Measurements from ENCODE around the gene LILRA2.
"Not testable (repeated sequence)": the region's sequence is repeated elsewhere in the genome, so short reads cannot be mapped to it uniquely, and the experiment has no call there.

The LILRA2 gene

DNA sequence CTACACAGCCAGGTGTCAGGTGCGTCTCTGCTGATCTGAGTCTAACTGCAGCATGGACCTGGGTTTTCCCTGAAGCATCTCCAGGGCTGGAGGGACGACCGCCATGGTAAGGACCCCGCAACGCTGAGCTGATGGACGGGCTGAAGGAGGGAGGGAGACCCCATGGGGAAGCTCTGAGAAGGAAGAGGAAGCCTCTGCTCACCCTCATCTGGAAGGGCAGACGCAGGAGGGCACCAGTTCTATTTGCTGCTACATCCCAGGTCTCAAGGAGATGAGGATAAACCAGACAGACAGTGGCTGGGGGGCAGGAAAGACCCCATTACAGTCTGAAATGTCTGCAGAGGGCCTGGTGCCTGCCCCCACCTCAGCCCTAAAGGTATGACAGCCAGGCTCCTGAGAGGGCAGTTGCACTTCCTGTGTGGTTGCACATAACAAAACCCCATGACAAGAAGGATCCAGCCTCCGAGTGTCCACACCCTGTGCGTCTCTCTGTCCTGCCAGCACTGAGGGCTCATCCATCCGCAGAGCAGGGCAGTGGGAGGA, at the start of gene LILRA2:
Gene LILRA2, plus strand, starts transcription at position 461 of the 543 bp plus-strand sequence. CDS start 89 bp downstream, outside the sequence.
- no peak for DNase-seq (ENCODE audit: low read depth in 2 of 2)

DNA sequence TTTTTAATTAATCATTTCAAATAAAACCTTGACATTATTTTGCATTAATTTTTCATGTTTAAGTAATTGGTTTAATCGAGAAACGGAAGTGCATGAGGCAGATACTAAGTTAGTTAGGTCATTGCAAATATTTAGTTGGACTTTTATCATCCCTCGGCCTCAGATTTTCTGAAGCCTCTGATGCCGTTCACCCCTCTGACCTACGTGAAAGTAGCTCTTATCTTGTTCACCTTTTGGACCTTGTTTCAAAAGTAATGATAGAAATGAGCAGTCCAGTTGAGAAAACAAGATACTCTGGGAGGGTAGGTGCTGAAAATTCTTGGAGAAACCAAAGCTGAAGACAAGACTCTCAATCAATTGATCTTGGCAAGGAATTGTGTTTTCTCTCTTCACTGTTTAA, 48.0 kb upstream of the LILRA2 start:
- DNase-seq (ENCODE audit: low read depth in 2 of 2), result no peak

DNA sequence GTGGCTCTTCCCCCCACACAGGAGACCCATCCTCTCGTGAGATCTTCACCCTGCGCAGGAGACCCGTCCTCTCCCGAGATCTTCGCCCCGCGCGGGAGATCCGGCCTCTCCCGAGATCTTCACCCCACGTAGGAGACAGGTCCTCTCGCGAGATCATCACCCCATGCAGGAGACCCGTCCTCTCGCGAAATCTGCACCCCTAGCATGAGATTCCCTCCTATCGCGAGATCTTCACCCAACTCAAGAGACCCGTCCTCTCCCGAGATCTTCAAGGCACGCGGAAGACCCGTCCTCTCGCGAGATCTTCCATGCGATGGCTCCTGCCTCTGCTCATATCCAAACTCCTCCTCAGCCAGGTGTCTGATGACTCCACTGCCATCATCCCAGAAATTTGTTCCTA, 46.6 kb upstream of the LILRA2 start:
- no peak for DNase-seq (ENCODE audit: low read depth in 2 of 2)

DNA sequence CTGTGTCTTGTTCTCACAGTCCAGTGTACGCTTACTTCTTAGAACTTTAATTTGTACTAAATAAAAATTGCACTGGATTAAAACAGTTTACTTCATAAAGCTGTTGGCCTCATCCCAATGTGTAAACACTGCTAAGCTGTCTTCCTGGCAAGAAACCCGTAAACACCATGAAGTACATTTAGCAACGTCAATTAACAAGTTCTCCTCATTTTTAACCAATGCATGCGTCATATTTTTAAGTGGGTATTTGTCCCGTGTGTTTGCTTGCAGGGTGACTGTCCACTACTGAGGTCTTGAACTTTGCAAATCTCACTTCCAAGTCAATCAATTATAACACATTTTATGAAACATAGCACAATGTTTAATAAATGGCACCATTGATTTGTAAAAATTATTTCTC, 42.7 kb upstream of the LILRA2 start:
- no peak for DNase-seq (ENCODE audit: low read depth in 2 of 2)

DNA sequence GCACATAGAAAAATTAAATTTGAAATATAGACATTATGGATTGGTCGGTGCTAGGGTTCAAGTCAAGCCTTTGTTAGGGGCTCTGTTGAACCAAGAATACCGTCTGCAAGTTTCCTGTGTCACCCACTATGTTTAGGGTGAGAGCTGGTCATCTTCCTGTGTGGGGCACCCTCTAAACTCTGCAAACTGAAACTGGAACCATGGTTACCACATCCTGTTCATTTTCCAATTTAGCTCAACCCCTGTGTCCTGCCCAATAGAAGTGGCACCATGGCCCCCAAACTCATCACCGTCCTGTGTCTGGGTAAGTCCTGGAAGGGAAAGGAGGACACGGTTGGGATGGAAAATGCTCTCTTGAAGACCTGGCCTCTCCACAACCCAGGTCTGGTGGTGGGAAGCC, 41.1 kb upstream of the LILRA2 start:
- no peak for DNase-seq (ENCODE audit: low read depth in 2 of 2)

DNA sequence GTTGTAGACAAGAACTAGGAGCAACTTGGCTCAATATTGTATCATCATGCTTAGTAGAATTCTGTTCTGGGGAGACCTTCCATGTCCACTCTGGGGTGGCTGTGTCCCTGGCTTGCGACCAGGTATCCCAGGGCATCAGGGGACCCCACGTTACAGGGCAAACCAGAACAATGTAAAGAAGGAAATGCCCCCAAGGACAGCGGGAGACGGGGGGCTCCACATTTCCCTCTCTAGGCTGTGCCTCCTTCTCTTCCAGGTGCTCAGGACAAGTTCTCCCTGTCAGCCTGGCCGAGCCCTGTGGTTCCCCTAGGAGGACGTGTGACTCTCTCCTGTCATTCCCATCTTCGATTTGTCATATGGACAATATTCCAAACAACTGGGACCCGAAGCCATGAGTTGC, 40.1 kb upstream of the LILRA2 start:
- no peak for DNase-seq (ENCODE audit: low read depth in 2 of 2)

DNA sequence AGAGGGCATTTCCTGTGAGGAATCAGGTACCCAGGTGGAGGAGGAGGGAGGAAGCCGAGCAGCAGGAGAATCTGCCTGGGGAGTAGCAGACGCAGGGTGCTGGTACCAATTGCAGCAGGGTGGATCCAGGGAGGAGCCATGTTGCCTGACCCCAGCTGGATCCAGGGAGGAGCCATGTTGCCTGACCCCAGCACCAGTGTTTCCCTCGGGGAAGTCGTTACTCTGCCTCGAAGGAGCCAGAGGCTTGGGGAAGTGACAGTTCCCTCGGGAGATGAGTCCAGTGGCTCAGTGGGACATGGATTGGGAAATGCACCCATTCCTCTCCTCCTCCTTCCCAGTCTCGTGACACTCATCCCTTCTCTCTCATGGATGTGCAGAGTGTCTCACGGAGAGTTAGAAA, 39.4 kb upstream of the LILRA2 start:
- no peak for DNase-seq (ENCODE audit: low read depth in 2 of 2)

DNA sequence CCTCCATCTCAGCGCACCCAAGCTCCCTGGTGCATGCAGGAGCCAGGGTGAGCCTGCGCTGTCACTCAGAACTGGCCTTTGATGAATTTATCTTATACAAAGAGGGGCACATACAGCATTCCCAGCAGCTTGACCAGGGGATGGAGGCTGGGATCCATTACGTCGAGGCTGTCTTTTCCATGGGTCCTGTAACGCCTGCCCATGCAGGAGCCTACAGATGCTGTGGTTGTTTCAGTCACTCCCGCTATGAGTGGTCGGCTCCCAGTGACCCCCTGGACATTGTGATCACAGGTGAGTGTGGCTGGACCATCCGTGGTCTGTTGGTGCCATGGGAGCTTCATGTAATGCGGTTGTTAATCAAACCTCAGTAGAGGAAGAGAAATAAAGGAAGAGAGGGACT, 38.0 kb upstream of the LILRA2 start:
- no peak for DNase-seq (ENCODE audit: low read depth in 2 of 2)

DNA sequence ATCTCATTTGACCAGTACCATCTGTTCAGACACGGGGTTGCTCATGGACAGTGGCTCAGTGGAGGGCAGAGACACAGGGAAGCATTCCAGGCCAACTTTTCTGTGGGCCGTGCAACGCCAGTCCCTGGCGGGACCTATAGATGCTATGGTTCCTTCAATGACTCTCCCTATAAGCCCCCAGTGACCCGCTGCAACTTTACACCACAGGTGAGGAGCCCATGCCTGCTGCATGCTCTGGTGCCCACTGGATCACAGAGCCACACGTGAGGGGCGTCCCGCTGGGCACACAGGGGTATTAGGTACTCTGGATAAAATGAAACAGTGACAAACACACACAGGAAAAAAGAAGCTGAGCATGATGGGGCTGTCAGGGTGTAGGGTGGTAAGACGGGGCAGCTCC, 36.6 kb upstream of the LILRA2 start:
- no peak for DNase-seq (ENCODE audit: low read depth in 2 of 2)

DNA sequence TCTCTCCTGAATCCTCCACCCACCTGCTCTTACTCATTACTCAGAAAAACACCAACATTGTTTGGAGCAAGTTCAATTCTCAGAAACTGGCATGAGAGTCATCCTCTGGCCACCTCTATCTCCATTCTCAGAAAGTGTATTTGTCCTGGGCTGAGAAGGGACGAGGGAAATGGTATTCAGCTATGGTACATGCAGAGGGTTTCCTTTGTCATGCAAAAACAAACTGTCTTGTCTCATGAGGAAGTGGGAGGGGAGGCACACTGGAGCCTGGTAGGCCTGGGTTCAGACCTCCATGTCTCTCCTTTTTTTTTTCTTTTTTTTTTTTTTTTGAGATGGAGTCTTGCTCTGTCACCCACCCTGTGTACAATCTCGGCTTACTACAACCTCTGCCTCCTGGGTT, 31.9 kb upstream of the LILRA2 start:
- DNase-seq (ENCODE audit: low read depth in 2 of 2), result no peak

DNA sequence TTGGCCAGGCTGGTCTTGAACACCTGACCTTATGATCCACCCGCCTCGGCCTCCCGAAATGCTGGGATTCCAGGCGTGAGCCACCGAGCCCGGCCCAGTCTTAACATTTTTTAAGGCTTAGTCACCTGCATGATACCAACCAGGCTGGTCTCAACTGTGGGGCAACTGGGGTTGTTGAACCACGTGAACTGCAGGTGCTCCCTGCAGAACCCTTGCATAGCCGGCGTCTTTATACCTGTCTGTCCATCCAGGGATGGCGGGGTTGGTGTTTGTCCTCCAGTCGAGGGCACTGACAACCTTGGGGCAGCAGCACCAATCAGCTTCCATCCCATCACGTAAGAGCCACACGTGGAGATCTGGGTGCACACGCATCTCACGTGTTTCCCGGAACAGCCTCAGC, 24.8 kb upstream of the LILRA2 start:
- DNase-seq (ENCODE audit: low read depth in 2 of 2), result no peak

DNA sequence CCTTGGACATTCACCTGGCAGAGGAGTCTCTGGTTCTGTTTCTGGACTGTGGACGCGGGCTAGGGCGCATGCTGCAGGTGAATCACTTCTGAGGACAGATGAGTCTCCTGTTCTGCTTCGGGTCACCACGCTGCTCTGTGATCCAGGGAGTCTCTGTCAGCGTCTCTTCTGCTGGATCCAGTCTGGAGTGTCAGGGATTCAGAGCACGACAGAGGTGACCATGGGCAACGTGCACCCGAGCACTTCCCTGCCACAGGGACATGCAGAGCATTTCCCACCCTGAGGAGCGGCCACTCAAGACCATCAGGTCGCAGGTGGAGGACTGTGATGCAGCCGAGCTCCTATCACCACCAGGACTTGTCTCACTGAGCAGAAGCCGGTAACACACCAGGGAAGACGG, 24.4 kb upstream of the LILRA2 start:
- no peak for DNase-seq (ENCODE audit: low read depth in 2 of 2)

DNA sequence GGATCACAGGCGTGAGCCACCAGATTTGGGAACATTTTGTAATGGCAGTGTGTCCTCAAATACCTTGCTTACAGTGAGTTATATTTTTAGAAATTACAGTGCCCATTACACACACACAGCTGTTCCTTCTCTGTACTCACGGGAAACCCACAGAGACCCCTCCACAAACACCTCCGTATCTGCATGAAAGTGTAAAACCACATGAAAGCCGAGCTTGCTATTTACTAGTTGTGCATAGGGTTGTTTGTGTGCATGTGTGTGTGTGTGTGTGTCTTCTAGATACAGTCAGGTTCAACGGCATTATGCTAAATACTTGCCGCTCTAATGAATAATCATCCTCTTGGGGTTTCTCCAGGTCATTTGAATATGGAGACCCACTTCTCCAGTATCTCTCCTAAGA, 22.3 kb upstream of the LILRA2 start:
- no peak for DNase-seq (ENCODE audit: low read depth in 2 of 2)

DNA sequence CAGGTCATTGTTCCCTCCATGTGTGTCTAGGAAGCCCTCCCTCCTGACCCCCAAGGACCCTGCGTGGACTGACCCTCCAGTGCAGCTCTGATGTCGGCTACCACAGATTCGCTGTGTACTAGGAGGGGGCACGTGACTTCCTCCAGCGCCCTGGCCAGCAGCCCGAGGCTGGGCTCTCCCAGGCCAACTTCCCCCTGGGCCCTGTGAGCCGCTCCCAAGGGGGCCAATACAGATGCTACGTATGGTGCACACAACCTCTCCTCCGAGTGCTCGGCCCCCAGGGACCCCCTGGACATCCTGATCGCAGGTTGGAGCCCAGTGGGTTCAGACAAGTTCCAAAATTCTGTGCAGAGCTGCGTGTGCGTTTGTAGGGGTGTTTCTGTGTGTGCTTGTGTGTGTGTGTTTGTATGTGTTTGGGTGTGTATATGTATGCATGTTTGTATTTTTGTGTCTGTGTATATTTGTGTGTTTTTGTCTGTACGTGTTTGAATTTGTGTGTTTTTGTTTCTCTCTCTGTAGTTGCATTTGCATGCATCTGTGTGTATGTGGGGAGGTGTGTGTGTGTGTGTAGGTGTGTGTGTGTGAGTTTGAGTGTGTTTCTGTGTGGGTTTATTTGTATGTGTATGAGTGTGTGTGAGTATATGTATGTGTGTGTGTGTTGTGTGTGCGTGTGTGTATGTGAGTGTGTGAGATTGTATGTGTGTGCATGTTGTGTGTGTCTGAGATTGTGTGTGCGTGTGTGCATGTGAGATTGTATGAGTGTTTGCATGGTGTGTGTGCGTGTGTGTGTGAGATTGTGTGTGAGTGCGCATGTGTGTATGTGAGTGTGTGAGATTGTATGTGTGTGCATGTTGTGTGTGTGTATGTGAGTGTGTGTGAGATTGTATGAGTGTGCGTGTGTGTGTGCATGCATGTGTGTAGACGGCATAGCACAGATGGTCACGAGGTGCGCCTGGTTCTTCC, 21.4 kb upstream of the LILRA2 start:
- DNase-seq (ENCODE audit: low read depth in 2 of 2), result no peak

DNA sequence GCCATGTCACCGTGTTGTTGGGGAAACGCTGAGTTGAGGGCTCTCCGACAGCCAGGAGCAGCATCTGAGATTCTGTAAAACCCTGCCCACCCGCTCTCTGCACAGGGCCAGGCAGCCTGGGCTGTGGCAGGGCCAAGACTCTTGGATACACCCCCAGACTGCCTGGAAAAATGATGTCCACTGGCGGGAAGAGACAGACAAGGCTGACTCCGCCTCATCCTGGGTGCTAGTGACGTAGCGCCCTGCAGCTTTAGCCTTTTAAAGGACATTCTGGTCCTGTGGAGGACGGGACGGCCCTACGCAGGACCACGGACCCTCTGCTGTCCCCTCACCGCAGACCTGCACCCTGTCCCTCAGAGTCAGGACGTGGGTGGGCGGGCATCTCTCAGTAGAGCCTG, 20.7 kb upstream of the LILRA2 start:
- DNase-seq (ENCODE audit: low read depth in 2 of 2), result no peak

DNA sequence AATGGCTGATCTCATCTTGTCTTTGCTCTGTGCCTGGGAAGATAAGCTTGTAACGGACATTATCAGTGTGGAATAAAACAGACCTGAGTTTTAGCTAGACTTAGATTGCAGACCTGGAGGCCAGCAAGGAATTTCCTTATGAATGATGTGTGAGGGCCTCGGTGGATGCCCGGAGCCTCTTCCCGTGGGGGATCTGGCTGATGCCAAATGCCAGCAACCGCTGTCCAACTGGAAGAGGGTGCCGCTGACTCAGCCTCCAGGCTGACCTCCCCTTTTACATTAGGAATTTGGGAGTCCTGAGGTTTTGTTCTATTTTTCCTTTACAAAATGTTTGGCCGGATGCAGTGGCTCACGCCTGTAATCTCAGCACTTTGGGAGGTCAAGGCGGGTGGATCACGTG, 19.6 kb upstream of the LILRA2 start:
- no peak for DNase-seq (ENCODE audit: low read depth in 2 of 2)

DNA sequence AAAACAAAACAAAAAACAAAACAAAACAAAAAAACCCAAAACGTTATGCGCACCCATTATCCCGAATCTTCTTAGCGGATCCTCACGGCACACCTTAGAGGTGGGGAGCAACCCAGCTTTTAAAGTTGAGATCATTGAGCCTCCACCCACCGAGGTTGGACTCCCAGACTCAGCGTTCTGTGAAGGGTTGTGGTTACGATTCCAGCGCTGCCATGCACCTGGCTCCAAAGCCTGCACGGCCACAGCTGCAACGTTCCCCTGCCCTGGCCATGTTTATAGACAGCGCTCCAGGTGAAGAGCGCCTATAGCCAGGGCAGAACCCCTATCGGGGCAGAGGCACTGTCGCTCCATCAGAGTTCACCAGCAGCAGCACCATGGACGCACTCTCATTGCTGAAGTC, 18.7 kb upstream of the LILRA2 start:
- no peak for DNase-seq (ENCODE audit: low read depth in 2 of 2)

DNA sequence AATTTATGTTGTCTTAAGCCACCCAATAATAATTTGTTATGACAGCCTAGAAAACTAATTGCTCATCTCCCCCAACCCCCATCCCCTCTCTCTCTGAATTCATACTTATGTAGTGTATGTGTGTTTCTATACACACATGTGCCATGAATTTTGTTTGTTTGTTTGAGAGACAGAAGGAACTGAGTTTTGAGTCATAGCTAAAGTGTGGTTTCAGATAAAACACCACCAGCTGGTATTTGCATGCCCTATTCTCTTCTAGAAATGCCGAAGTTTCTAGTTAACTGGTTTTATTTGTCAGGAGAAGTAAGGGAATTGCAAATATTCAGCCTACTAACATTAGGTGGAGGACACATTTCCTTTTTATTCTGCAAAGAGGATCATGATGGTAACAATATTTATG, 17.4 kb upstream of the LILRA2 start:
- no peak for DNase-seq (ENCODE audit: low read depth in 2 of 2)

DNA sequence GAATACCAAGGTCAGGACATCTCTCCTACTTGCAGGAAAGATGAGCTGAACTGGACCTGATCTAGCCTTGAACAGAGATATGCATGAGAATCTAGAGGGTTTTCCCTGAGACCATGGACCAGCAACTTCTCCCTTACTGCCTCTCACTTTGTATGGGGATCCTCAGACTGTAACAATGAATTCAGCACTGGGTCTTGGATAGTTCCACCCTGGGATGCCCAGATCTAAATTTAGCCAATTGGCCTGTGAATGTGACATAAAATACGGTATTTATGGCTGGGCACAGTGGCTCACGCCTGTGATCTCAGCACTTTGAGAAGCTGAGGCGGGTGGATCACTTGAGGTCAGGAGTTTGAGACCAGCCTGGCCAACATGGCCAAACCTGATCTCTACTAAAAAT, 15.3 kb upstream of the LILRA2 start:
- DNase-seq (ENCODE audit: low read depth in 2 of 2), result no peak

DNA sequence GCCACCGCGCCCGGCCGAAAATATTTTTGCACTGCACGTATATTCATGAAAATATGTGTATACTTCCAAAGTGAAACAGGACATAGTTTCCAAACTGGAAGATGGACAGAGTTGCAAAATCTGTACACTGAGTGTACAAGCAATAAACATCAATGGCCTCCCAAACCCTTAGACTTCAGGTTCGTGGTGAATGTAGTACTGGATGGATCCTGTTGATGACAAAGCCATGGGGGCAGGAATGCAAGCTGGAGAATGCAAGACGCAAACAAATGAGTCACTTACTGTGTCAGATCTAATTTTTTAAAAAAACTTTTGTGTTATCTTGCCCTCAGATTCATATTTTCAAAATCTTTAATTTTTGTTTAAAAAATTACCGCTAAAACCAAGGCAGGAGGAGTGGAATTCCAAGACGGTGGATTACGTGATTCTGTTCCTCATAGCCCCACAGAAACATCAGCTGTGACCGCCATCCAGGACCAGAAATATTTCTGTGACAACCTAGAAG, 12.7 kb upstream of the LILRA2 start:
- DNase-seq (ENCODE audit: low read depth in 2 of 2), result no peak

DNA sequence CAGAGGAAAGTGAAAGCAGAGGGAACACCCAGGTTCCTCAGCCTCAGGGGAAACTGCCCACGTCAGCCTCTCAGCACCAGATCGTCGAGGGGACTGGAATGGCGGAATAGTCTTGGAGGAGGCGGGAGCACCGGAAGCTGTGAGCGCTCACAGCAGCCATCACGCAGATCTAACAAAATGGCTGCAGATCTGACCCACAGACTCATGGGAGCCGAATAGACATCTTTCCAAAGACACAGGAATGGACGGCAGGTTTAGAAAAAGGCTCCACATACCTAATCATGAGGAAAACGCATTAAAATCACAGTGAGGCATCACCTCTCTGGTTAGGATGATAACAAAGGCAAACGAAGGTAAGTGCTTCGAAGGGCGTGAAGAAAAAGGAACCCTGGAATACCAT, 11.8 kb upstream of the LILRA2 start:
- no peak for DNase-seq (ENCODE audit: low read depth in 2 of 2)

DNA sequence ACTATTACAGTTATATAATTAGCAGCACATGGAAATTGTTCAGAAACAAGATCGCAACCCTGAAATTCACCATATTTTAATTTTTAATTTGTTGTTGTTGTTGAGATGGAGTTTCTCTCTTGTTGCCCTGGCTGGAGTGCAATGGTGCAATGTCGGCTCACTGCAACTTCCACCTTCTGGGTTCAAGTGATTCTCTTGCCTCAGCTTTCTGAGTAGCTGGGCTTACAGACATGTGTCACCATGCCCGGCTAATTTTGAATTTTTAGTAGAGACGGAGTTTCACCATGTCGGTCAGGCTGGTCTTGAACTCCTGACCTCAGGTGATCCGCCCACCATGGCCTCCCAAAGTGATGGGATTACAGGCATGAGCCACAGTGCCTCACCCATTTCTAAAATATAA, 10.4 kb upstream of the LILRA2 start:
- DNase-seq (ENCODE audit: low read depth in 2 of 2), result not testable (repeated sequence)

DNA sequence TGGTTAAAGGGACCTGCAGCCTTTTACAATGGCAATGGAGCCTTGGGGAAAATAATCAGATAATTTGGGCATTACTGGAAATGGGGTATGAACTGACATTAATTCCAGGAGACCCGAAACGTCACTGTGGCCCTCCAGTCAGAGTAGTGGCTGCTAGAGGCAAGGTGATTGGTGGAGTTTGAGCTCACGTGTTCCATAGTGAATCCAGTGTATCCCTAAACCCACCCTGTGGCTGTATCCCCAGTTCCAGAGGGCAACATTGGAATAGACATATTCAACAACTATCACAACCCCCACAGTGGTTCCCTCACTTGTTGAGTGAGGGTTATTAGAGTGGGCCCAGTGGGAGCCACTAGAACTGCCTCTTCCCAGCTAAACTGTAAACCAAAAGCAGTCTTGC, 3.3 kb upstream of the LILRA2 start:
- DNase-seq (ENCODE audit: low read depth in 2 of 2), result no peak

Measured in stimulated activated CD8-positive, alpha-beta memory T cell treated with anti-CD3 and anti-CD28 coated beads, Interleukin-2, amount 100 ng/mL, for 48 hours (primary cell).